Nucleus accumbens (tissue), 56 donors: ENCODE data around the gene PPP6R3.

Source experiments
- DNase-seq, 56 donors: peaks; one replicate each; lab custom pipeline; 2025; lab: John Stamatoyannopoulos, UW

Gene PPP6R3, protein sequence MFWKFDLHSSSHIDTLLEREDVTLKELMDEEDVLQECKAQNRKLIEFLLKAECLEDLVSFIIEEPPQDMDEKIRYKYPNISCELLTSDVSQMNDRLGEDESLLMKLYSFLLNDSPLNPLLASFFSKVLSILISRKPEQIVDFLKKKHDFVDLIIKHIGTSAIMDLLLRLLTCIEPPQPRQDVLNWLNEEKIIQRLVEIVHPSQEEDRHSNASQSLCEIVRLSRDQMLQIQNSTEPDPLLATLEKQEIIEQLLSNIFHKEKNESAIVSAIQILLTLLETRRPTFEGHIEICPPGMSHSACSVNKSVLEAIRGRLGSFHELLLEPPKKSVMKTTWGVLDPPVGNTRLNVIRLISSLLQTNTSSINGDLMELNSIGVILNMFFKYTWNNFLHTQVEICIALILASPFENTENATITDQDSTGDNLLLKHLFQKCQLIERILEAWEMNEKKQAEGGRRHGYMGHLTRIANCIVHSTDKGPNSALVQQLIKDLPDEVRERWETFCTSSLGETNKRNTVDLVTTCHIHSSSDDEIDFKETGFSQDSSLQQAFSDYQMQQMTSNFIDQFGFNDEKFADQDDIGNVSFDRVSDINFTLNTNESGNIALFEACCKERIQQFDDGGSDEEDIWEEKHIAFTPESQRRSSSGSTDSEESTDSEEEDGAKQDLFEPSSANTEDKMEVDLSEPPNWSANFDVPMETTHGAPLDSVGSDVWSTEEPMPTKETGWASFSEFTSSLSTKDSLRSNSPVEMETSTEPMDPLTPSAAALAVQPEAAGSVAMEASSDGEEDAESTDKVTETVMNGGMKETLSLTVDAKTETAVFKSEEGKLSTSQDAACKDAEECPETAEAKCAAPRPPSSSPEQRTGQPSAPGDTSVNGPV

DNA sequence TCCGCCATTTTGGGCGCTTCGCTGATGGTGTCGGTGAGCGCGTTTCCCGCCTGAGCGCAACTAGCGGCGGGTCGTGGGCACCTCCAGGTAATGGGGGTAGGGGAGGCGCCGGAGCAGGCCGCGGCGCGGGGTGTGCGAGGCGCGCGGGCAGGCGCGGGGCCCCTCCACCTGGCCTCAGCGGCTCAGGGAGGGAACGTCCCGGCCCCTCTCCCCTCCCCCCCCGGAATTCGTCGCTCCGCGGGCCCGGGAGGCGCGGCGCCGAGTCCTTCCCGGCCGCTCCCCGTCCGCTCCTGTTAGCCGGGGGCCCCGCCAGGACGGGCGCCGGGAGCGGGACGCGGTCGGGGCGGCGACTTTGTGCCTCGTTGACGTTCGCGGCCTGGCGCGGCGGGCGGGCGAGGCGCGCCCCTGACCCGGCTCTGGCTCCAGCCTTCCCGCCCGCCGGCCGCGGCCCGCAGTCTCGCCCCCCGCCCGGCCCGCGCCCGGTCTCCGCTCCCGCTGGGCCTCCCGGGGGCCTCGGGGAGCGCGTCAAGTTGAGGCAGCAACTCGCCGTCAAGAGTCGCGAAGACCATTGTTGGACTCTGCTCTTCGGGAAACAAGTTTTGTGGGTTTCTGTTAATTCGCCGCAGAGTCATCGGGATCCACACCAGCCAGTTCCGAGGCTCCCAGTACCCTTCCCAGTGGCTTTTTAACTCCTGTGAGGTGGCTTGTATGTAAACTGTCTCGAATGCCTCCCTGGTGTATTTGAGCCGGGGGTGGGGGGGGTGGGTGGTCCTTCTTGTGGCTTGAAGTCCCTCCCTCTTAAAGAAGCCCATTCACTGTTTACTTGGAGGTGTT is at the start of gene PPP6R3:
TSS of gene PPP6R3 (plus strand) at position 12 of the 834 bp plus-strand sequence. CDS start 76,913 bp downstream, outside the sequence.
- peak in 1 of 56 donors; percentile 17 for DNase-seq

DNA sequence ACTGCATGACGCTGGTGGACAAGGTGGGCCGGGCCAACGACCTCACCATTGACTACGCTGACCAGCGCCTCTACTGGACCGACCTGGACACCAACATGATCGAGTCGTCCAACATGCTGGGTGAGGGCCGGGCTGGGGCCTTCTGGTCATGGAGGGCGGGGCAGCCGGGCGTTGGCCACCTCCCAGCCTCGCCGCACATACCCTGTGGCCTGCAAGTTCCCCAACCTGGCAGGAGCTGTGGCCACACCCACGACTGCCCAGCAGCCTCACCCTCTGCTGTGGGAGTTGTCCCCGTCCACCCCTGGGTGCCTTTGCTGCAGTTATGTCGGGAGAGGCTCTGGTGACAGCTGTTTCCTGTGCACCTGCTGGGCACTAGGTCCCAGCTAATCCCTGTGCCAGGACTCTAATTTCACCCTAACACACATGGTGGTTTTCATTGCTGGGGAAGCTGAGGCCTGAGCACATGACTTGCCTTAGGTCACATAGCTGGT is 49.0 kb upstream of the PPP6R3 start:
- no peak for DNase-seq

DNA sequence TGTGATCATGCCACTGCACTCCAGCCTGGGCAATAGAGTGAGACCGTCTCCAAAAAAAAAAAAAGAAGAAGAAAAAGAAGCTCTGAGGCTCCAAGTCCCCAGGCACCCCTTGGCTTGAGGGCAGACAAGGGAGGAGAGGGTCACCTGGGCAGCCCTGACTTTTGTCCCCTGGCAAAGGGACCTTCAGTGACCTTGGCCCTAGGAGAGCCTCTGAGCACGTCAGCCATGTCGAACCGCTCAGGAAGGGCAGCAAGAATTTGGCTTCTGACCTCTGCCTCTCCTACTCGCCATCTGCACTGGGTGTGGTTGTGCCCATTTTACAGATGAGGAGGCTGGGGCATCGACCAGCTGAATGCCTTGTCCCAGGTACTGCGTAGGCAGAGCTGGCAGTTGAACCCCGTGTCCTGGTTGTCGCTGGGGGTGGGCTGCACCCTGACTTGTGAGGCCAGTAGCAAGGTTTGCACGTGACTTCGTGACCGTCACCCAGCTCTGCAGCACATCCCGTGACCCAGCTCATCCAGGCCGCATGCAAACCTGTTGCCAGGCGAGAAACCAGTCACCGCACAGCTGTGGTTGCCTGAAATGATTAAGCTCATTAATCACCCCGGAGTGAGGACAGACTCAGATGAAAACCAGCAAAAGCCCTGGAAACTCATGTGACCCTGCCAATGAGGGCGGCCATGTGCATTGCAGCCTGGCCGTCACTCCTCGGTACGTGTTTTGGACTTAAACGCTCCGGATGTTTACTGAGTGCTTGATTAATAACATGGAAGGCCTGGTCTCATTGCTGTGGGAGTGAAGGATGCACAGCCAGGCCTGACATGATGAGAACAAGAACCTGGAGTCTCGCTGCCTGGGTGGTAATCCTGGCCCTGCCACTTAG is 47.7 kb upstream of the PPP6R3 start:
- DNase-seq, result no peak

DNA sequence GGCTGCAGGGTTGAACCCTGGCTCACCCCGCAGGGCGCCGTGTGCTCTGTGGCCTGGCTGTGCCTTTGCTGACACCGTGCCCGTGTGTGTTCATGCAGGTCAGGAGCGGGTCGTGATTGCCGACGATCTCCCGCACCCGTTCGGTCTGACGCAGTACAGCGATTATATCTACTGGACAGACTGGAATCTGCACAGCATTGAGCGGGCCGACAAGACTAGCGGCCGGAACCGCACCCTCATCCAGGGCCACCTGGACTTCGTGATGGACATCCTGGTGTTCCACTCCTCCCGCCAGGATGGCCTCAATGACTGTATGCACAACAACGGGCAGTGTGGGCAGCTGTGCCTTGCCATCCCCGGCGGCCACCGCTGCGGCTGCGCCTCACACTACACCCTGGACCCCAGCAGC is 47.0 kb upstream of the PPP6R3 start:
- DNase-seq, result no peak

DNA sequence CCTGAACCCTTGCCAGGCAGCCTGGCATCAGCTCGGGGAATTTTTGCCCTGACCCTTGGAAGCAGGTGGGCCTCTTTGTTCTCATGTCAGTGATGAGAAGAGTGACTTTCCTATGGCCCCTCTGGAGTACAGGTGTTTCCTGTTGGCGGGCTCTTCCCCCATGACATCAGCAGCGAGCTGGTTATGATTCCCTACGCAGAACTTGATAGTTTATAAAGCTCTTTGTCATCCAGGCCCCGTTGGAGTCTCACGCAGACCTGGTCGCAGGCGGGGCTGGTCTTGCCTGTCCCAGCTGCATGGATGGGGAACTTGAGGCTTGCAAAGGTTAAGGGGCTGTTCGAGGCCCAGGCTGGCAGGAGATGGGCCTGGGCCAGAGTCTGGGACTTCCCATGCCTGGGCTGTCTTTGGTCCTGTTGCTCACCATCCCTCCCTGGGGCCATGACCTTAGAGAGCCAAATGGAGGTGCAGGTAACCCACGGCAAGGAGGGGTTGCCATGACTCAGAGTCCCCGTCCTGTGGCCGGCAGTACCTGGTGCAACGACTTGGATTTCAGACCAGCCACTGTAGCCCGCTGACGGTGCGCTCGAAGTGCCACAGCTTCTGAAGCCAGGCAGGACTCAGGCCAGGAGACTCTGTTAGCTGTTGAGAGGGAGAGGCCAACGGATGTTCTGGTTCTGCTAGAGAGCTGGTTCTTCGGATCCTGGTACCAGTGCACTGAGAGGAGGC is 45.9 kb upstream of the PPP6R3 start:
- no peak for DNase-seq

DNA sequence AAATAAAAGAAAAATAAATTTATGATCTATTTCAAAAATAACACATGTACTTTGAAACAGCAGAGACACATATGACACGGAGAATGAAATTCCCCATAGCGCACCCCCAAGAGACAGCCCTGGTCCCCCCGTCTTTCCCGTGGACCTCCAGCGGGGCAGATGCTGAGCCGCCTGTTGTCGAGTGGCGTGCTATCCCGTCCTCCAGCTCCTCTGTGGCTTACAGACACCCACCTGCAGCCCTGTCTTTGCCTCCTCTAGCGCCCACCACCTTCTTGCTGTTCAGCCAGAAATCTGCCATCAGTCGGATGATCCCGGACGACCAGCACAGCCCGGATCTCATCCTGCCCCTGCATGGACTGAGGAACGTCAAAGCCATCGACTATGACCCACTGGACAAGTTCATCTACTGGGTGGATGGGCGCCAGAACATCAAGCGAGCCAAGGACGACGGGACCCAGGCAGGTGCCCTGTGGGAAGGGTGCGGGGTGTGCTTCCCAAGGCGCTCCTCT is 44.4 kb upstream of the PPP6R3 start:
- DNase-seq, result no peak

DNA sequence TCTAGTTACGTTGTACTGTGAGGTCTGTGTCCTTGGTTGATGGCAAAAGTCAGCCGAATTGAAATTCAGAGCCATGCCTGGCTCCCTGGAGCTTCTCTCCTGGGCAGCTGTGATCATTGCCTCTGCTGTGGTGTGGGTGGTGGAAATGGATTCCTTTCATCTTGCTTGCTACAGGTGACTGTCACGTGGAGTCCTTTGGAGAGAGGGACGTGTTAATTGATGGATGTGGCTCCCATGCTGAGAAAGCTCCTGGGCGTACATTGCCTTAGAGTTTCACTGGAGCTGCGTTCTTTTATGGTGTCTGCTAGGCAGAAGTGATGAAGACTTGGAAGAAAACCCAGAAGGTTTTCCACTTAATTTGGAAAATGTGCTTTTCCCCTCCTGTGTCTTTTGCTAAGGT is 41.9 kb upstream of the PPP6R3 start:
- DNase-seq, result no peak

DNA sequence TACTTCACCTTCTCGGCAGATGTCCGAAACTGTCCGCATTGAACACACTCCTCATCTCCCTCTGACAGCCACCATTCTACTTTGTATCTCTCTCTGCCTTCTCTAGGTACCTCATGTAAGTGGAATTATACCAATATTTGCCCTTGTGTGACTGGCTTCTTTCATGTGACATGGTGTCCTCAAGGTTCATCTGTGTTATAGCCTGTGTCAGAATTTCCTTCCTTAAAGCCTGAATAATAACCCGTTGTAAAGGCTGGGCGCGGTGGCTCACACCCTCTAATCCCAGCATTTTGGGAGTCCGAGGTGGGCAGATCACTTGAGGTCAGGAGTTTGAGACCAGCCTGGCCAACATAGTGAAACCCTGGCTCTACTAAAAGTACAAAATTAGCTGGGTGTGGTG is 40.4 kb upstream of the PPP6R3 start:
- DNase-seq, result no peak

DNA sequence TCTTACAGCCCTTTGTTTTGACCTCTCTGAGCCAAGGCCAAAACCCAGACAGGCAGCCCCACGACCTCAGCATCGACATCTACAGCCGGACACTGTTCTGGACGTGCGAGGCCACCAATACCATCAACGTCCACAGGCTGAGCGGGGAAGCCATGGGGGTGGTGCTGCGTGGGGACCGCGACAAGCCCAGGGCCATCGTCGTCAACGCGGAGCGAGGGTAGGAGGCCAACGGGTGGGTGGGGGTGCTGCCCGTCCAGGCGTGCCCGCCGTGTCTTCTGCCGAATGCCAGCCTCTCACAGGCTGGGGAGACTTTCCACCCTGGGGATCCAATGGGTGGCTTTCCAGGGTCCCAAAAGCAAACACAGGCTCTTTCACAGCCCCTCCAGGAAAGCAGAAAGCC is 37.1 kb upstream of the PPP6R3 start:
- no peak for DNase-seq

DNA sequence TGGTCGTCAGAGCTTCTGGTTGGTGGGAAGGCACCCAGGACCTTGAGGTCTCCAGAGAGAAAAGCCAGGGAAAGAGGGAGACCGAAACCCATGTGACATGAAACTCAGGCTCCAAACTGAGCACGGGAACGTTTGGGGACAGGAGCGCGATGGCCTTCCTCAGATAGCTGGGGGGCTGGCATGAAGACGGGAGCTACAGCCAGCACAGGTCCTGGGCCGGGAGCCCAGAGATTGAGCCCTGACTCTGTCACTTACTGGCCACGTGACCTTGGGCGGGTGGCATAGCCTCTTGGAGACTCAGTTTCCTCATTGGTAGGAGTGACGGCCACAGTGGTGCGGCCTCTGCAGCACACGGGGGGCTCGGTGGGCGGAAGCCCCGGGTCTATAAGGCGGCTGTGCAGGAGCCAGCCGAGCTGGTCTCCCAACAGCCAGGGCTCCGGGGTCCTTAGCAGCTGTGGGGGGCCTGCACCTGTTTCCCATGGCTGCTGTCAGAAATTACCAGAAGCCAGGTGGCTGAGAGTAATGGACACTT is 36.4 kb upstream of the PPP6R3 start:
- no peak for DNase-seq

DNA sequence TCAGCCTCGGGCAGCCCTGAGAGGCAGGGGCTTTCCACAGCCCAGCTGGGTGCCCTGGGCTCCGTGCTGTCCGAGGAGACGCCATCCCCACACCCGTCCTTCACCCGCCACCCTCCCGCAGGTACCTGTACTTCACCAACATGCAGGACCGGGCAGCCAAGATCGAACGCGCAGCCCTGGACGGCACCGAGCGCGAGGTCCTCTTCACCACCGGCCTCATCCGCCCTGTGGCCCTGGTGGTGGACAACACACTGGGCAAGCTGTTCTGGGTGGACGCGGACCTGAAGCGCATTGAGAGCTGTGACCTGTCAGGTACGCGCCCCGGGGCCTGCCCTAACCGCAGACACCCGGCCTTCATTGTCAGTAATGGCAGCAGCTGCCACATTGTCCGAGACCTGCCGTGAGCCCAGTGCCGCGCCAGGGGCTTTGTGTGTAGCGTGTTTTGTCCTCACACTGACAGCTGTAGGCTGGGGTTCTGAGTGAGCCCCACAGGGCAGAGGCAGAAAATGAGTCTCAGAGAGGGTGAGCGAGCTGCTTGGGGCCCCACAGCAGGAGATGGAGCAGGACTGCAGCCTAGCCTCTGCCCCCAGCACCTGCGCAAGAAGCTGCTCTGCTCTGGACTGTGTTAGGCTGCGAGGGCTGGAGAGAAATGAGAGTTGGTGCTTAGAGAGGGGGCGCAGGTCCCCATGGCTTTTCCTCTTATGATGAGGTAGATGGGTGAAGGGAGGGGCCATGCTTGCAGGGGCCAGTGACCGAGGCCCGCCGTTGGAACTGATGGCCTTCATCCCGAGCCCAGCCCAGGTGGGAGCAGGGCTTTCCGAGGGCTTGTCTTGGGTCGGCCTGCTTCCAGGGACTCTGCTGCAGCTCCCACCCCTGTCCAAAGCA is 35.3 kb upstream of the PPP6R3 start:
- DNase-seq, result no peak

DNA sequence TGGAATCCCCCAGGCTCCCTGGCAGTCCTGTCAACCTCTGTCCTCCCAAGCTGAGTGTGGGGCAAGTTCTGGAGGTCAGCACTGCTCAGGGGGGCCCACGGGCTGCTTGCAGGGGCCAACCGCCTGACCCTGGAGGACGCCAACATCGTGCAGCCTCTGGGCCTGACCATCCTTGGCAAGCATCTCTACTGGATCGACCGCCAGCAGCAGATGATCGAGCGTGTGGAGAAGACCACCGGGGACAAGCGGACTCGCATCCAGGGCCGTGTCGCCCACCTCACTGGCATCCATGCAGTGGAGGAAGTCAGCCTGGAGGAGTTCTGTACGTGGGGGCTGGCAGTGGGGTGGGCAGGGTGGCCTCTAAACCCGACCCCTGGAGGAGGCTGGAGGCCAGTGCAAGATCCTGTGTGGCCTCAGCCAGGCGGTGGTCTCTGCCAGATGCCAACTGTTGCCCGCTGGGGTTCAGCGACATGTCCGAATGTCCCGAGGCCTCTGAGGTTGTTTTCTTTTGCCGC is 34.6 kb upstream of the PPP6R3 start:
- DNase-seq, result no peak

DNA sequence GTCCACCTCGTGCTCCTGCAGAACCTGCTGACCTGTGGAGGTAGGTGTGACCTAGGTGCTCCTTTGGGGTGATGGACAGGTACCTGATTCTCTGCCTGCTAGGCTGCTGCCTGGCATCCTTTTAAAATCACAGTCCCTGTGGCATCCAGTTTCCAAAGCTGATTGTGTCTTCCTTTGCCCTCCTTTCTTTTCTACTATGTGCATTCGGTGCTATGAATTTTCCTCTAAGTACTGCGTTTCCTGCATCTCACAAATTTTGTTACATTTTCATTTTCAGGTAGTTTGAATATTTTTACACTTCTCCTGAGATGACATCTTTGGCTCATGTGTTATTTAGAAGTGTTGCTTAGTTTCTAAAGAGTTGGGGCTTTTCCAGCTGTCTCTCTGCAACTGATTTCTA is 30.9 kb upstream of the PPP6R3 start:
- DNase-seq, result no peak

DNA sequence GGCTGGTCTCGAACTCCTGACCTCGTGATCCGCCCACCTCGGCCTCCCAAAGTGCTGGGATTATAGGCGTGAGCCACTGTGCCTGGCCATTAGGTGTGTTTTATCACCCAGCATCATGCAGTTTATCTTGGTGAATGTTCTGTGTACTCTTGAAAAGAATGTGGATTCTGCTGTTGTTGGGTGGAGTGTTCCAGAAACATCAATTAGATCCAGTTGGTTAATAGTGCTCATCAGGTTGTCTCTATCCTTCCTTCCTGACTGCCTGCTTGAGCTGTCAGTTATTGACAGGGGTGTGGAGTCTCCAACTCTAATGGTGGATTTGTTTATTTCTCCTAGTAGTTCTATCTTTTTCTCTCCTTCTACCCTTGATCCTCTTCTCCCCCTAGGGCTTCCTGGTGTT is 30.2 kb upstream of the PPP6R3 start:
- no peak for DNase-seq

DNA sequence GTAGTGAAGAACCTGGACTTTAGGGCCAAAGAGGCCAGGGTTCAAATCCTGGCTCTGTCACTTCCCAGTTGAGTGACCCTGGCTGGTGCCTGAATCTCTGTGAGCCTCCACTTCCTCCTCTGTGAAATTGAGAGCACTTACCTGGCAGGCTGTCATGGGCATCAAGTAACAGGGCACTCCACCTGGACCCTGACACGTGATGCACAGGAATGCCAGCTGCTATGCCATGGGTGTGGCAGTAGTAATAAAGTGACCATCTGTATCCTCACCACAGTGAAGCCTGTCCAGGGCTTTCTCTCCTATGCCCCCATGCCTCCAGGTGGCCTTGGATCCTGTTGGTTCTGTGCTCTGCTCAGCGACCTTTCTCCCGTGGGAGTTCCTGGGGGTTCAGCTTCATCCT is 29.8 kb upstream of the PPP6R3 start:
- DNase-seq, result no peak

DNA sequence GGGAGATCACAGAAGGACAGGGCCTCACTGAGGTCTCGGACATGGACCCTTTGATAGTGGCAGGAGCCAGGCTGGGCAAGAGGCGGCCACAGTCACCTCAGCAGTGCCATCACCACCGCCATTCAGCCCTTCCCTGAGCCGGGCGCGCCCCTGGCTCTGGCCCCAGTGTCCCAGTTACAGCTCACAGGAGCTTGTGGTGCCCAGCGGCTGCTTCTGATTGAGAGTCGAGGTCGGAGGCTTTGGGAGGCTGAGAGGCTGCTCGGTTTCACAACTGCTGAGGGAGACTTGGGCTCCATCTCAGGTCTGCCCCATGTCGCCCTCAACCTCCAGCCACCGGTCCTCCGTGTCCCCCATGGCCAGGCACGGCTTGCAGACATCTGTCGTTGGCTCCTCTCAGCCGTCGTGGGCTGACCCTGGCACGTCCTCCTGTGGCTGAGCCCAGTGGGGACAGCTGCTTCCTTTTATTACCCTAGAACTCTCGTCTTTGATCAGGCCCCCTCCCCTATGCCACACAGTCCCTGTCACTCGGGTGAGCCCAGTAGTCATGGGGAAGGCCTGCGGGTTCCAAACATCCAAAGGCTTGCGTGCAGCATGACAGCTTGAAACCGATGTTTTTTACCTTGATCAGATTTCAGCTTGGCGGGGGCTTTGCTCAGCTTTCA is 28.4 kb upstream of the PPP6R3 start:
- peak in 2 of 56 donors; percentile 14 to 17 for DNase-seq

DNA sequence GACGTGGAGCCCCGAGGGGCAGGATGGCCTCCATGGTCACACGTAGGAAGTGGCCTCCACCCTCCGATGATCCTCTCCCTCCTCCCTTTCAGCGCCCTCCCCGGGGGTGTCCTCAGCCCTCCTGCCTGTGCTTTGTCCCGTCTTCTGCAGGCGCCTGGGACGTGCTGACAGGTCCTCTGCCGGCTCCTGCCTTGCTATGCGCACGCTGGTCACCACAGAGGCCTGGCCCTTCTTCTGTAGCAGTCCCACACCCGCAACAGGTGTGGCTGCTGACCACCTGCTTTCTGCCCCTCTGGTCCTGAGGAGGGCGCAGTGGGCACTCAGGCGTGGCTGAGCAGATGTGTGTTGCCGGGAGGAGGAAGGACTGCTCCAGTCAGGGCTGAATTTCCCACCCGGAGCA is 27.7 kb upstream of the PPP6R3 start:
- no peak for DNase-seq
